Endothelial cell (in vitro differentiated cells): ENCODE results near the gene ARSI. TPM values are rescaled to one million over a fixed set of nuclear protein-coding genes. Genes with fewer than 3 reads are reported as not detected.

Experiments
- DNase-seq: peaks from one replicate; pipeline ENCODE4 v3.0.0; 2021; ENCODE audit warnings: low spot score
- H3K27ac Mint-ChIP-seq: one replicate; pipeline ENCODE4 v1.8.0; 2021; ENCODE audit warnings: mixed read lengths, inconsistent platforms; ENCODE audit not compliant: unreplicated experiment
- H3K27me3 Mint-ChIP-seq: one replicate; pipeline ENCODE4 v1.8.0; 2021; ENCODE audit warnings: mild to moderate bottlenecking, moderate library complexity, mixed read lengths, inconsistent platforms; ENCODE audit not compliant: unreplicated experiment
- H3K36me3 Mint-ChIP-seq: one replicate; pipeline ENCODE4 v1.8.0; 2021; ENCODE audit warnings: mild to moderate bottlenecking, low read depth, mixed read lengths, inconsistent platforms; ENCODE audit not compliant: unreplicated experiment
- H3K4me1 Mint-ChIP-seq: one replicate; pipeline ENCODE4 v1.8.0; 2021; ENCODE audit warnings: mild to moderate bottlenecking, mixed read lengths, inconsistent platforms; ENCODE audit not compliant: unreplicated experiment
- H3K4me3 Mint-ChIP-seq: one replicate; pipeline ENCODE4 v1.8.0; 2021; ENCODE audit warnings: mild to moderate bottlenecking, mixed read lengths, inconsistent platforms; ENCODE audit not compliant: unreplicated experiment
- H3K9me3 Mint-ChIP-seq: one replicate; pipeline ENCODE4 v1.8.0; 2021; ENCODE audit warnings: mixed read lengths, inconsistent platforms; ENCODE audit not compliant: unreplicated experiment
- CTCF ChIP-seq: fragments of 200-600 bp; sonication (generic); IDR thresholded peaks from one replicate; pipeline ENCODE4 v1.5.0; 2021; ENCODE audit warnings: antibody characterized with exemption; ENCODE audit not compliant: unreplicated experiment
- total RNA-seq: library from RNA; stranded (reverse); fragmentation: NEBNext Ultra II Directional; extraction: Animal tissue kit (Norgen Biotek cat#: 25700); gene quantifications from one replicate; pipeline ENCODE4 v1.2.1, GENCODE V29; 2021; ENCODE audit not compliant: unreplicated experiment

ARSI gene
- total RNA-seq, 1 donor from 2014 or later = 3.8 TPM

GRCh38 chr5:150341989-150342388, 39.3 kb upstream of the ARSI start:
- H3K36me3 Mint-ChIP-seq = no peaks in the 10 kb centered on the region
- no peaks in the 10 kb centered on the region for H3K9me3 Mint-ChIP-seq
- peaks cover 3% of the 10 kb centered on the region for H3K27me3 Mint-ChIP-seq
- TF ChIP-seq CTCF = no peak
- DNase-seq = no peak
- no peak overlapping the region for H3K4me3 Mint-ChIP-seq
- peaks cover 8% of the 10 kb centered on the region for H3K4me1 Mint-ChIP-seq
- H3K27ac Mint-ChIP-seq = no peak overlapping the region

- no peaks in the 10 kb centered on the region for H3K9me3 Mint-ChIP-seq
- no peaks in the 10 kb centered on the region for H3K36me3 Mint-ChIP-seq
- no peak overlapping the region for H3K4me3 Mint-ChIP-seq
- no peak for DNase-seq
- peaks cover 8% of the 10 kb centered on the region for H3K4me1 Mint-ChIP-seq
- TF ChIP-seq CTCF = no peak
- H3K27me3 Mint-ChIP-seq = peaks cover 3% of the 10 kb centered on the region
- no peak overlapping the region for H3K27ac Mint-ChIP-seq
Observed at GRCh38 chr5:150341331-150341730, 38.6 kb upstream of the ARSI start.

- Mint-ChIP-seq H3K4me3 (no peak overlapping the region), H3K36me3 (no peaks in the 10 kb centered on the region), H3K4me1 (peaks cover 8% of the 10 kb centered on the region), H3K9me3 (no peaks in the 10 kb centered on the region), H3K27ac (no peak overlapping the region), H3K27me3 (no peaks in the 10 kb centered on the region)
- DNase-seq = no peak
- no peak for TF ChIP-seq CTCF
Observed at GRCh38 chr5:150340614-150341255, 38.0 kb upstream of the ARSI start.

- DNase-seq = no peak
- Mint-ChIP-seq H3K4me3 (no peak overlapping the region), H3K9me3 (no peaks in the 10 kb centered on the region), H3K4me1 (peaks cover 8% of the 10 kb centered on the region), H3K27me3 (no peaks in the 10 kb centered on the region), H3K36me3 (no peaks in the 10 kb centered on the region), H3K27ac (no peak overlapping the region)
- TF ChIP-seq CTCF = no peak
Observed at GRCh38 chr5:150339841-150340240, 37.1 kb upstream of the ARSI start.

- H3K4me1 Mint-ChIP-seq = peaks cover 8% of the 10 kb centered on the region
- no peak overlapping the region for H3K4me3 Mint-ChIP-seq
- H3K9me3 Mint-ChIP-seq = no peaks in the 10 kb centered on the region
- H3K27ac Mint-ChIP-seq = peak overlapping the region; percentile 61
- TF ChIP-seq CTCF = no peak
- DNase-seq = no peak
- no peaks in the 10 kb centered on the region for H3K36me3 Mint-ChIP-seq
- no peaks in the 10 kb centered on the region for H3K27me3 Mint-ChIP-seq
Observed at GRCh38 chr5:150339165-150339564, 36.5 kb upstream of the ARSI start.
